Adipose tissue (tissue), 3 donors: ENCODE results near the gene GRB10. TPM values are rescaled to one million over a fixed set of nuclear protein-coding genes. Genes with fewer than 3 reads are reported as not detected.
"Not testable (repeated sequence)": the region's sequence is repeated elsewhere in the genome, so short reads cannot be mapped to it uniquely, and the experiment has no call there.

Experiments used
- H3K27ac ChIP-seq: one replicate; pipeline ENCODE4 v1.5.1; 2013; ENCODE audit warnings: low read depth, low read length
- WGBS, 3 donors: extraction: QIAGEN DNeasy Blood & Tissue Kit; methylation state at CpG; one replicate each; pipeline ENCODE4 v1.1.7; 2013; 5-methylcytosine and 5-hydroxymethylcytosine counted together
- polyA plus RNA-seq, 3 donors: library from polyadenylated mRNA; stranded (reverse); fragments of 200-250 nt; gene quantifications; one replicate each; pipeline ENCODE4 v1.2.3, GENCODE V29; 2013
- donor health status: healthy with polysubstance abuse.
- donor health status: Bipolar disorder and iron deficiency.
- donor health status: healthy.

Gene GRB10
- polyA plus RNA-seq, 3 donors: 25.6 to 61.6 (median 26.1) TPM

- 58 to 89% (median 83%) methylated on average over 7 of the region's 7 CpGs for WGBS, 3 donors
- H3K27ac ChIP-seq: no peak overlapping the region
Observed at GRCh38 chr7:50594734-50595485, 187.8 kb downstream of the GRB10 start.

- WGBS, 3 donors: 88 to 91% (median 90%) methylated on average over 4 of the region's 4 CpGs
Observed at GRCh38 chr7:50594136-50594535, 188.6 kb downstream of the GRB10 start.

GRCh38 chr7:50592940-50593339, 189.8 kb downstream of the GRB10 start:
- 88 to 97% (median 96%) methylated on average over 13 of the region's 13 CpGs for whole genome bisulfite sequencing, 3 donors
- no peak overlapping the region for H3K27ac ChIP-seq

More at GRCh38 chr7:50594136-50594535, 188.6 kb downstream of the GRB10 start:
- no peak overlapping the region for H3K27ac ChIP-seq

GRCh38 chr7:50591480-50592438, 190.9 kb downstream of the GRB10 start:
- 74 to 87% (median 84%) methylated on average over 21 of the region's 21 CpGs for WGBS, 3 donors
- no peak overlapping the region for H3K27ac ChIP-seq

GRCh38 chr7:50591098-50591479, 191.6 kb downstream of the GRB10 start:
- WGBS, 3 donors: 89 to 92% (median 90%) methylated on average over 5 of the region's 5 CpGs

GRCh38 chr7:50590535-50590934, 192.2 kb downstream of the GRB10 start:
- 94 to 96% (median 96%) methylated on average over 13 of the region's 13 CpGs for WGBS, 3 donors
- H3K27ac ChIP-seq: no peak overlapping the region

More at GRCh38 chr7:50591098-50591479, 191.6 kb downstream of the GRB10 start:
- H3K27ac ChIP-seq: no peak overlapping the region

- 80 to 89% (median 84%) methylated on average over 2 of the region's 2 CpGs for WGBS, 3 donors
- H3K27ac ChIP-seq: no peak overlapping the region
Observed at GRCh38 chr7:50589364-50589763, 193.3 kb downstream of the GRB10 start.

- H3K27ac ChIP-seq: no peak overlapping the region
- 76 to 81% (median 80%) methylated on average over 8 of the region's 8 CpGs for WGBS, 3 donors
Observed at GRCh38 chr7:50588937-50589336, 193.8 kb downstream of the GRB10 start.

GRCh38 chr7:50587737-50588136, 195.0 kb downstream of the GRB10 start:
- WGBS, 3 donors: 41 to 84% (median 82%) methylated on average over 6 of the region's 6 CpGs
- H3K27ac ChIP-seq: no peak overlapping the region

- no peak overlapping the region for H3K27ac ChIP-seq
- 68 to 95% (median 93%) methylated on average over 5 of the region's 5 CpGs for WGBS, 3 donors
Observed at GRCh38 chr7:50584793-50585408, 197.8 kb downstream of the GRB10 start.

GRCh38 chr7:50584386-50584785, 198.3 kb downstream of the GRB10 start:
- WGBS, 3 donors: 84 to 89% (median 85%) methylated on average over 4 of the region's 4 CpGs
- H3K27ac ChIP-seq: no peak overlapping the region

GRCh38 chr7:50583295-50583694, 199.4 kb downstream of the GRB10 start:
- WGBS, 3 donors: 91 to 96% (median 96%) methylated on average over 4 of the region's 4 CpGs
- H3K27ac ChIP-seq: not testable (repeated sequence)

GRCh38 chr7:50582271-50582670, 200.4 kb downstream of the GRB10 start:
- H3K27ac ChIP-seq: not testable (repeated sequence)
- 91 to 97% (median 96%) methylated on average over 4 of the region's 4 CpGs for WGBS, 3 donors

- WGBS, 3 donors: 77 to 90% (median 78%) methylated on average over 2 of the region's 2 CpGs
- not testable (repeated sequence) for H3K27ac ChIP-seq
Observed at GRCh38 chr7:50580666-50581065, 202.0 kb downstream of the GRB10 start.

GRCh38 chr7:50580057-50580456, 202.6 kb downstream of the GRB10 start:
- 77 to 90% (median 86%) methylated on average over 5 of the region's 5 CpGs for WGBS, 3 donors
- H3K27ac ChIP-seq: no peak overlapping the region

GRCh38 chr7:50578105-50578504, 204.6 kb downstream of the GRB10 start:
- WGBS, 3 donors: 78 to 94% (median 92%) methylated on average over 4 of the region's 4 CpGs

GRCh38 chr7:50577569-50577968, 205.1 kb downstream of the GRB10 start:
- WGBS, 3 donors: 90 to 95% (median 93%) methylated on average over 10 of the region's 10 CpGs
- no peak overlapping the region for H3K27ac ChIP-seq

More at GRCh38 chr7:50578105-50578504, 204.6 kb downstream of the GRB10 start:
- H3K27ac ChIP-seq: not testable (repeated sequence)

- not testable (repeated sequence) for H3K27ac ChIP-seq
- 72 to 76% (median 74%) methylated on average over 6 of the region's 6 CpGs for WGBS, 3 donors
Observed at GRCh38 chr7:50576388-50576787, 206.3 kb downstream of the GRB10 start.
